Spinal cord (tissue), 10 donors: Measurements from ENCODE around the gene PAXX. TPM values are rescaled to one million over a fixed set of nuclear protein-coding genes. Genes with fewer than 3 reads are reported as not detected.
A peak's percentile ranks its signal among the peaks of the same experiment; 100 is the strongest.

Experiments used
- DNase-seq, 6 donors: peaks; one replicate each; pipeline versions ENCODE4 v3.0.0 to v3.0.0-alpha.2; 2013 to 2015; ENCODE audit warnings: low spot score in 6 of 6, low read depth in 4 of 6
- H3K27ac ChIP-seq: one replicate; pipeline ENCODE4 v1.5.1; 2013; ENCODE audit warnings: low read depth, low read length, control low read depth
- H3K27me3 ChIP-seq: one replicate; pipeline ENCODE4 v1.6.1; 2013; ENCODE audit warnings: low read length; ENCODE audit not compliant: control insufficient read depth, insufficient read depth
- H3K36me3 ChIP-seq: one replicate; pipeline ENCODE4 v1.6.1; 2013; ENCODE audit warnings: low read length; ENCODE audit not compliant: control insufficient read depth, insufficient read depth
- H3K4me1 ChIP-seq: one replicate; pipeline ENCODE4 v1.6.1; 2013; ENCODE audit warnings: low read length; ENCODE audit not compliant: control insufficient read depth, insufficient read depth
- H3K4me3 ChIP-seq: one replicate; pipeline ENCODE4 v1.5.1; 2013; ENCODE audit warnings: low read depth, low read length, control low read depth
- H3K9me3 ChIP-seq: one replicate; pipeline ENCODE4 v1.6.1; 2013; ENCODE audit warnings: low read length; ENCODE audit not compliant: control insufficient read depth, insufficient read depth
- WGBS: methylation state at CpG from one replicate; pipeline ENCODE4 v1.1.5; 2013; ENCODE audit warnings: missing lambda C conversion rate; ENCODE audit not compliant: insufficient coverage; 5-methylcytosine and 5-hydroxymethylcytosine counted together
- polyA plus RNA-seq, 2 donors: library from polyadenylated mRNA; unstranded; fragments of 120-200 nt; gene quantifications; one replicate each; pipeline ENCODE4 v1.2.1, GENCODE V29; 2013; ENCODE audit not compliant: insufficient read length in 2 of 2
- total RNA-seq, 2 donors: library from RNA; depleted of rRNA in 1 of 2; stranded (reverse); fragments of 120-200 nt in 1 of 2; fragments of >200 nt in 1 of 2; gene quantifications; one replicate each; pipeline versions ENCODE4 v1.2.3 to v1.2.4, GENCODE V29; 2013 to 2014
- donor health status: healthy.

The PAXX gene
- total and polyA plus RNA-seq, 4 donors, result 15.7 to 108 (median 72.7) TPM

GRCh38 chr9:136947028-136947891 lies 45.0 kb upstream of the PAXX start:
- no peaks in the 10 kb centered on the region for H3K27me3 ChIP-seq
- 56% methylated on average over 21 of the region's 26 CpGs for WGBS
- H3K4me3 ChIP-seq, result no peak overlapping the region
- peak overlapping the region; percentile 47 for H3K27ac ChIP-seq
- peaks cover 16% of the 10 kb centered on the region for H3K36me3 ChIP-seq
- no peak for DNase-seq
- H3K4me1 ChIP-seq, result peaks cover 75% of the 10 kb centered on the region
- no peaks in the 10 kb centered on the region for H3K9me3 ChIP-seq

GRCh38 chr9:136947955-136948510 lies 44.2 kb upstream of the PAXX start:
- H3K36me3 ChIP-seq, result peaks cover 9% of the 10 kb centered on the region
- H3K4me1 ChIP-seq, result peaks cover 79% of the 10 kb centered on the region
- no peak overlapping the region for H3K4me3 ChIP-seq
- H3K9me3 ChIP-seq, result no peaks in the 10 kb centered on the region
- DNase-seq, result peak in 1 of 6 donors; percentile 24
- H3K27ac ChIP-seq, result peak overlapping the region; percentile 47
- no peaks in the 10 kb centered on the region for H3K27me3 ChIP-seq
- WGBS, result 24% methylated on average over 10 of the region's 15 CpGs

DNA sequence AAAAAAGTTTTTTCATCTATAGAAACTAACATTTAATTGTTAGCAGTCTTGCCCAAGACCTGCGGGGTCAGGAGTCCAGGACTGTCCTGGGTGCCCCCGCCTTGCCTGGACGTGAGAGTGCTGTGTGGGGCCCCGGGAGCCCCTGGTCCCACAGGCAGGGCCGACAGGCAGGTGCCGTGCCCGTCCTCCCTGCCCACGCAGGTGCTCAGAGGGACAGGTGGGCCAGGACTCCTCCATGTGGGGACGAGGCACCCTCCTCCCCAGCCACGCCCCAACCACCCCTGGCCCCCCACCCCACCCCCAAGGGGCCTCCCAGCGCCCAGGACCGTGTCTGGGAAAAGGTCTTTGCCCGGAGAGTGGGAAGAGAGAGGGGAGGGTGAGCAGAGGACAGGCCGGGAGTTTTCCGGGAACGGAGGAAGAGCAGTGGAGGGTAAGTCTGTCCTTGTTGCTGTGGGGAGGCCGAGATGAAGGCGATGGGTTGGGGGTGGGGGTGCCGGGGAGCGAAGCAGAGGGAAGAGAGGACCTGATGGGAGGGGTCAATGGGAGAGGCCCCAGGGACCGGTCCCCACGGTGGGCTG lies 42.9 kb upstream of the PAXX start:
- Histone ChIP-seq H3K9me3 (no peaks in the 10 kb centered on the region), H3K36me3 (no peaks in the 10 kb centered on the region), H3K4me1 (peaks cover 73% of the 10 kb centered on the region), H3K27ac (peak overlapping the region; percentile 89), H3K4me3 (peak overlapping the region; percentile 78), H3K27me3 (no peaks in the 10 kb centered on the region)
- 21% methylated on average over 17 of the region's 22 CpGs for WGBS
- no peak for DNase-seq

GRCh38 chr9:136949817-136950655 lies 42.2 kb upstream of the PAXX start:
- Histone ChIP-seq H3K36me3 (no peaks in the 10 kb centered on the region), H3K4me1 (peaks cover 69% of the 10 kb centered on the region), H3K27me3 (no peaks in the 10 kb centered on the region), H3K27ac (peak overlapping the region; percentile 89), H3K4me3 (peak overlapping the region; percentile 78), H3K9me3 (no peaks in the 10 kb centered on the region)
- under 1% methylated on average over 63 of the region's 63 CpGs for WGBS
- DNase-seq, result peak; percentile 78 to 99 (median 92)

GRCh38 chr9:136950656-136951276 lies 41.5 kb upstream of the PAXX start:
- Histone ChIP-seq H3K4me1 (peaks cover 66% of the 10 kb centered on the region), H3K27me3 (no peaks in the 10 kb centered on the region), H3K36me3 (no peaks in the 10 kb centered on the region), H3K27ac (peak overlapping the region; percentile 89), H3K9me3 (no peaks in the 10 kb centered on the region), H3K4me3 (peak overlapping the region; percentile 78)
- no peak for DNase-seq
- 17% methylated on average over 8 of the region's 9 CpGs for WGBS

DNA sequence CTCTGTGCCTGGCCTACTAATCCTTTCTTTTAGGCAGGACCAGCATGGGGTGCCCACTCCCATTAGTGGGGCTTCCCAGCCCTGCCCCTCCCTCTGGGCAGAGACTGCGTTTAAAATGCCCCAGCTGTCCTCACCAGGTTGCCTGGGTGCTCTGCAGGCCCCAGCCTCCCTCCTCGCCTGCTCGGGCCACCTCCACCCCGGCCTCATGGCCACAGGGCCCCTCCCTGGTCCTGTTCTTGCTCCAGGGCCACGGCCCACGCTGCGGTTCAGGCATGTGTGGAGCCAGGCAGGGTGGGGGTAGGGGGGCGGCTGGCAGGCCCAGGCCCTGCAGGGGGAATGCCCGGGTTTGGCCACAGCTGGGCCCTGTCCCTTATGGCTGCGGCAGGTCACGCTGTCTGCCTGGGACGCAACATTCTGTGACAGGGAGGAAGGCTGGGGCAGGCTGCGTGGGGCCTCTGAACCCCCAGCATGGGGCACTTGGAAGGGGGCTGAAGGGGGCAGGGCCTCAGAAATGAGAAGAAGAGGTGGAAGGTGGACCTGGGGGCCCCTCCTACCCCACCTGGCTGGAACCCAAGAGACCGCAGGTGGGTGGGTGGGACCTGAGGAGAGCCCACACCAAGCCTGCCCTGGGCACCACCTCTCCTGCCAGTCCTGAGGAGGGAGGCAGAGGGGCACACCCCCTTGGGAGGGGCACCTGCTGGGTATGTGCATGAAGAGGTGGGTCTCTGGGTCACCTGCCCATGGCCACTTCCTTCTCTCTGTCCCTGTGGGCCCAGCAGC lies 40.5 kb upstream of the PAXX start, which contains the start of gene LCN12:
LCN12 (plus strand) TSS at position 733 of the 780 bp plus-strand sequence. CDS start 55 bp downstream, outside the sequence.
- Histone ChIP-seq H3K36me3 (no peaks in the 10 kb centered on the region), H3K27ac (no peak within 1 kb of the TSS), H3K27me3 (no peaks in the 10 kb centered on the region), H3K4me1 (peaks cover 58% of the 10 kb centered on the region), H3K4me3 (no peak within 1 kb of the TSS), H3K9me3 (no peaks in the 10 kb centered on the region)
- 69% methylated on average over 13 of the region's 14 CpGs for WGBS
- no peak for DNase-seq

DNA sequence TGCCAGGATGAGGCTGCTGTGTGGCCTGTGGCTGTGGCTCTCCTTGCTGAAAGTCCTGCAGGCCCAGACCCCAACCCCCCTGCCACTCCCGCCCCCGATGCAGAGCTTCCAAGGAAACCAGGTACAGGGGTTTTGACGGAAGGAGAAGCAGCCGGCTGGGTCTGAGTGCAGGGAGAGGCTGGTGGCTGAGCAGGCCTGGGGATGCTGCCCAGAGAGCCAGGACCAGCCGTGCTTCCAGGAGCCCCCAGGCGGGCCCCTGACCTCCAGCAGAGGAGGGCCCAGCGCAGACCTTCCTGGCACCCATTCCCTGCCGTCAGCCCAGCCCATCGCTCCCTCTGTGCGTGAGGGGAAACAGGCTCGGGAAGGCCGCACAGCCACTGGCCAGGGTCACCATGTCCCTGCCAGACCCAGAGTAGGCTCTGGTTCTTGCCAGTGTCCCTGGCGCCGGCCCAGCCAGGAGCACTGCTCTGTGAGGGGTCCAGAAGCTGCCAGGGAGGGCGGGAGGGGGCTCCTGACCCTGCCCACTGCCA lies 39.8 kb upstream of the PAXX start:
- Histone ChIP-seq H3K4me1 (peaks cover 52% of the 10 kb centered on the region), H3K4me3 (no peak overlapping the region), H3K27me3 (no peaks in the 10 kb centered on the region), H3K9me3 (no peaks in the 10 kb centered on the region), H3K36me3 (no peaks in the 10 kb centered on the region), H3K27ac (no peak overlapping the region)
- WGBS, result 50% methylated on average over 14 of the region's 15 CpGs
- DNase-seq, result no peak

GRCh38 chr9:136952876-136953770 lies 39.1 kb upstream of the PAXX start:
- H3K27ac ChIP-seq, result no peak overlapping the region
- H3K4me3 ChIP-seq, result no peak overlapping the region
- WGBS, result 85% methylated on average over 44 of the region's 44 CpGs
- no peak for DNase-seq
- no peaks in the 10 kb centered on the region for H3K36me3 ChIP-seq
- no peaks in the 10 kb centered on the region for H3K27me3 ChIP-seq
- H3K4me1 ChIP-seq, result peaks cover 44% of the 10 kb centered on the region
- no peaks in the 10 kb centered on the region for H3K9me3 ChIP-seq
